ENCODE measurements around the gene TMEM247. TPM values are rescaled to one million over a fixed set of nuclear protein-coding genes. Genes with fewer than 3 reads are reported as not detected.
"Not testable (repeated sequence)": the region's sequence is repeated elsewhere in the genome, so short reads cannot be mapped to it uniquely, and the experiment has no call there.

Gene TMEM247
- total and polyA plus RNA-seq, 2 experiments from 2014 or later = not detected

GRCh38 chr2:46520130-46520711 is 40.9 kb downstream of the TMEM247 start:
- 72% methylated on average over 9 of the region's 10 CpGs for WGBS (ENCODE audit: low lambda C conversion rate, missing lambda C conversion rate)
- no peaks in the 10 kb centered on the region for H4K20me1 ChIP-seq (ENCODE audit: insufficient read depth, poor library complexity, severe bottlenecking)
- no peak for DNase-seq (ENCODE audit: low spot score)
- no peaks in the 10 kb centered on the region for H3K36me3 ChIP-seq (replicated peaks; ENCODE audit: insufficient read depth, low read depth)
- H3K4me2 ChIP-seq = no peak overlapping the region
- no peaks in the 10 kb centered on the region for H3K79me2 ChIP-seq
- TF ChIP-seq EZH2phosphoT487 (IDR thresholded peaks at IDR 0.05; ENCODE audit: low read depth, severe bottlenecking, unreplicated experiment) (no peak), CTCF (IDR thresholded peaks at IDR 0.05; ENCODE audit: poor library complexity) (no peak), EZH2 (IDR thresholded peaks at IDR 0.05; ENCODE audit: borderline replicate concordance) (no peak)
- H3K9me2 ChIP-seq (replicated peaks; ENCODE audit: insufficient read depth) = no peaks in the 10 kb centered on the region
- H3K9me3 ChIP-seq (ENCODE audit: low read depth) = no peaks in the 10 kb centered on the region
- peaks cover 4% of the 10 kb centered on the region for H3K4me1 ChIP-seq (ENCODE audit: insufficient read depth)
- no peak overlapping the region for H3K4me3 ChIP-seq
- H3K27me3 ChIP-seq = no peaks in the 10 kb centered on the region
- peak overlapping the region; percentile 61 for H3K27ac ChIP-seq
- H2AFZ ChIP-seq = no peak overlapping the region

DNA sequence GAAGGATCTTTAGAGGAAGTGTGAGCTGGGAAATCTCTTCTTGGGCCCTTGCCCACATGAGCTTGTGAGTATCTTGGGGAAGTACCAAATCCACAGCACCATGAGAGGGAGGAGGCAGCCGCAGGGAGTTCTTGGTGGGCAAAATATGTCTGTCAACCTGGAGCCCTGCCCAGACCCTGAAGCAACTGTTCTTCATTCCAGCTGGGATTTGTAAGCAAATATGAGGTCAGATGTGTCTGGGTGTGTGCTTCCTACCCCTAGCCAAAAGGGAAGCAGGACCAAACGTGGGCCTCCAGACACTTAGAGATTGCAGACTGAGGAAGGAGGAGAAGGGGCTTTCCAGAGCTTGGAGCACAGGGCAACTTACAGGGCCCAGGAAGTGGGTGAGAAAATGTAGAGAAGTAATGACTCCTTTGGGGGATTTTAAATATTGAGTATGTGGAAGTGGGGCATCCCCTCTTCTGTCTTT is 41.9 kb downstream of the TMEM247 start:
- Histone ChIP-seq H3K79me2 (no peaks in the 10 kb centered on the region), H3K9me2 (replicated peaks; ENCODE audit: insufficient read depth) (no peaks in the 10 kb centered on the region), H3K4me1 (ENCODE audit: insufficient read depth) (peaks cover 4% of the 10 kb centered on the region), H3K4me3 (no peak overlapping the region), H4K20me1 (ENCODE audit: insufficient read depth, poor library complexity, severe bottlenecking) (no peaks in the 10 kb centered on the region), H3K4me2 (no peak overlapping the region), H3K27me3 (no peaks in the 10 kb centered on the region), H2AFZ (no peak overlapping the region), H3K9me3 (ENCODE audit: low read depth) (no peaks in the 10 kb centered on the region), H3K27ac (peak overlapping the region; percentile 61), H3K36me3 (replicated peaks; ENCODE audit: insufficient read depth, low read depth) (no peaks in the 10 kb centered on the region)
- no peak for TF ChIP-seq CTCF (IDR thresholded peaks at IDR 0.05; ENCODE audit: poor library complexity)
- no peak for TF ChIP-seq EZH2 (IDR thresholded peaks at IDR 0.05; ENCODE audit: borderline replicate concordance)
- DNase-seq (ENCODE audit: low spot score) = peak; percentile 29
- 44% methylated on average over 2 of the region's 2 CpGs for WGBS (ENCODE audit: low lambda C conversion rate, missing lambda C conversion rate)

GRCh38 chr2:46522385-46522784 is 43.0 kb downstream of the TMEM247 start:
- not testable (repeated sequence) for H3K9me3 ChIP-seq (ENCODE audit: low read depth); H3K36me3 ChIP-seq (replicated peaks; ENCODE audit: insufficient read depth, low read depth); H2AFZ ChIP-seq; H3K27ac ChIP-seq; DNase-seq (ENCODE audit: low spot score); H3K4me1 ChIP-seq (ENCODE audit: insufficient read depth); H3K9me2 ChIP-seq (replicated peaks; ENCODE audit: insufficient read depth); H3K27me3 ChIP-seq; H4K20me1 ChIP-seq (ENCODE audit: insufficient read depth, poor library complexity, severe bottlenecking); H3K4me2 ChIP-seq; H3K79me2 ChIP-seq; H3K4me3 ChIP-seq

DNA sequence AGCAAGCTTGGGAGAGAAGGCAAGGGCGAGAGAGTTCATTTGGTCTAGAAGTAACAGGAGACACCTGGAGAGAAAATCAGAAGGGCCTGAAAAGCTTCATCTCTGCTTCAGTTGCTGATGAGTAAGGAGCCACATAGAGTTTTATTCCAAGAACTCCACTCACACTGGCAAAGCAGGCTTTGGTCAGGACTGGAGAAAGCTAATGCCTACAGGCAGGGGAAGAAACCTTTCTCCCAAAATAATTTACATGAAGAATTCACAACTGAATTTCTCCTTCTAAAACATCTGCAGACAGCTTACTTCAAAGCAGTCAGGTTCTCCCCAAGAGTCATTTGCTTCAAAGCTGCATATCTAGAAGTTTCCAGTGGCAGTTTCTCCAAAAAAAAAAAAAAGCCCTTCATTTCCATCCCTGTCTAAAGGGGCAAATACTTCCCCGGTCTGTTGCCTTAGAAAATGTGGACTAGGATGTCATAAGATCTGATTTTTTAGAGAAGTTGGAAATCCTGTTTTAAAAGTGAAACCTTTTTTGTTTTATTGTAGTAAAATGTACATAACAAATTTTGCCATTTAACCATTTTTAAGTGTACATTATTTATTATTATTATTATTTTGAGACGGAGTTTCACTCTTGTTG is 46.3 kb downstream of the TMEM247 start:
- Histone ChIP-seq H3K27me3 (no peaks in the 10 kb centered on the region), H3K9me3 (ENCODE audit: low read depth) (no peaks in the 10 kb centered on the region), H3K79me2 (no peaks in the 10 kb centered on the region), H3K9me2 (replicated peaks; ENCODE audit: insufficient read depth) (no peaks in the 10 kb centered on the region), H3K4me1 (ENCODE audit: insufficient read depth) (peaks cover 2% of the 10 kb centered on the region), H3K36me3 (replicated peaks; ENCODE audit: insufficient read depth, low read depth) (no peaks in the 10 kb centered on the region), H2AFZ (no peak overlapping the region), H4K20me1 (ENCODE audit: insufficient read depth, poor library complexity, severe bottlenecking) (no peaks in the 10 kb centered on the region), H3K4me3 (no peak overlapping the region), H3K4me2 (no peak overlapping the region), H3K27ac (no peak overlapping the region)
- WGBS (ENCODE audit: low lambda C conversion rate, missing lambda C conversion rate) = 89% methylated on average over 3 of the region's 3 CpGs
- TF ChIP-seq EZH2phosphoT487 (IDR thresholded peaks at IDR 0.05; ENCODE audit: low read depth, severe bottlenecking, unreplicated experiment) = no peak
- no peak for DNase-seq (ENCODE audit: low spot score)
